Esophagus squamous epithelium (tissue), 4 donors: ENCODE measurements around the gene ATF4.

ENCODE experiments used
- CTCF ChIP-seq, 6 experiments: fragments of 450-650 bp in 4 of 6; fragments of 200-600 bp in 2 of 6; sonication (generic) in 2 of 6; IDR thresholded peaks; one replicate each; pipeline ENCODE4 v1.5.1; 2016 to 2019; ENCODE audit warnings: antibody characterized with exemption in 6 of 6, mild to moderate bottlenecking in 4 of 6, moderate library complexity in 4 of 6
- POLR2A ChIP-seq, 4 donors: fragments of 450-650 bp; IDR thresholded peaks; one replicate each; pipeline ENCODE4 v1.6.1; 2017; ENCODE audit warnings: antibody characterized with exemption in 4 of 4, mild to moderate bottlenecking in 4 of 4, moderate library complexity in 3 of 4

GRCh38 chr22:39476664-39477063, 43.7 kb upstream of the ATF4 start:
- TF ChIP-seq CTCF (IDR thresholded peaks at IDR 0.05) = no peak
- no peak for TF ChIP-seq POLR2A (IDR thresholded peaks at IDR 0.05)
